HG02642 (cell line): ENCODE data around the gene FAM193A.
"Not testable (repeated sequence)": the region's sequence is repeated elsewhere in the genome, so short reads cannot be mapped to it uniquely, and the experiment has no call there.

Experiments used
- ATAC-seq: cut with Tn5 transposase; IDR thresholded peaks from one replicate; pipeline ENCODE4 v1.9.1; 2021; ENCODE audit warnings: mild to moderate bottlenecking; ENCODE audit not compliant: unreplicated experiment, poor library complexity

FAM193A gene

GRCh38 chr4:2515830-2516550, 20.5 kb upstream of the FAM193A start:
- ATAC-seq = no peak

GRCh38 chr4:2516635-2517034, 19.8 kb upstream of the FAM193A start:
- no peak for ATAC-seq

GRCh38 chr4:2526559-2526958, 9.9 kb upstream of the FAM193A start:
- no peak for ATAC-seq

DNA sequence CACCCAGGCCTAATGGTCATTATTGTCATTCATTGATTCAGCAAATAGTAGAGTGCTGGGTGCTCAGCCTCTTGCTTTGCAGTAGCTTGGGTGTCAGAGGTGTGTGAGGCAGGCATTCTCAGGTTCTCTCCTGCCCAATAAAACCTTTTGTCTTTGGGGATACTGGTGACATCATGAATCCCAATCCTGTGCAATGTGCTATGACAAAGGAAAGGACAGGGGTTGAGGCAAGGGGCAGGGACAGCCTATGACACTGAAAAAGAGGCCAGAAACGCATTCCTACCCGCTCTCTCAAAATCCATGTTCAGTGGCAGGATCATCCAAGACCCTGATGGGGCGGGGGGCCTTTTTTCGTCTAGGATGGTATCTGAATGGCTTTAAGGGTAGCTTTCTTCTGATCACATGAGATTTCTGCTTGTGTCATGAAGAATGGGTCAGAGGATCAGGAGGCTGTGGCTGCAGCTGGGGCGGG, 1.5 kb upstream of the FAM193A start:
- no peak for ATAC-seq

- peak; percentile 7 for ATAC-seq
Observed at GRCh38 chr4:2535376-2536192, 863 bp upstream of the FAM193A start.

- ATAC-seq = peak; percentile 29
Observed at GRCh38 chr4:2537011-2537830, 774 bp downstream of the FAM193A start.

GRCh38 chr4:2543580-2544191, 7.2 kb downstream of the FAM193A start:
- ATAC-seq = not testable (repeated sequence)

- no peak for ATAC-seq
Observed at GRCh38 chr4:2545321-2546013, 9.0 kb downstream of the FAM193A start.

DNA sequence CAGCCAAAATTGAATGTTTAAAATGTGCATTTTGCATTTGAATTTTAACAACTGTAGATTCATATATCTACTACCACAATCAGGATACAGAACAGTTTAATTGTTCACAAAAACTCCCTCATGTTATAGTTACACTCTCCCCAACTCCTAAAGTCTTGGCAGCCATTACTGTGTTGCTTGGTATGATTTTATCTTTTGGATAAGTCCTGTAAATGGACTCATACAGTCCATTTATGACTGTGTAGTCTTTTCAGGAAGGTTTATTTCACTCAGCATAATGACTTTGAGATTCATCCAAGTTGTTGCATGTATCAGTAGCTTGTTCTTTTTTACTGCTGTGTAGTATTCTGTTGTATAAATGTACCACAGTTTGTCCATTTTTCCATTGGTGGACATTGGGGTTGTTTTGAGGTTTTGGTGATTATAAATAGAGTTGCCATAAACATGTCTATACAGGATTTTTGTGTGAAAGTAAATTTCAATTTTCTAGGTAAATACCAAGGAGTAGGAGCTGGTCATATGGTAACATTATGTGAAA, 9.9 kb downstream of the FAM193A start:
- ATAC-seq = no peak

DNA sequence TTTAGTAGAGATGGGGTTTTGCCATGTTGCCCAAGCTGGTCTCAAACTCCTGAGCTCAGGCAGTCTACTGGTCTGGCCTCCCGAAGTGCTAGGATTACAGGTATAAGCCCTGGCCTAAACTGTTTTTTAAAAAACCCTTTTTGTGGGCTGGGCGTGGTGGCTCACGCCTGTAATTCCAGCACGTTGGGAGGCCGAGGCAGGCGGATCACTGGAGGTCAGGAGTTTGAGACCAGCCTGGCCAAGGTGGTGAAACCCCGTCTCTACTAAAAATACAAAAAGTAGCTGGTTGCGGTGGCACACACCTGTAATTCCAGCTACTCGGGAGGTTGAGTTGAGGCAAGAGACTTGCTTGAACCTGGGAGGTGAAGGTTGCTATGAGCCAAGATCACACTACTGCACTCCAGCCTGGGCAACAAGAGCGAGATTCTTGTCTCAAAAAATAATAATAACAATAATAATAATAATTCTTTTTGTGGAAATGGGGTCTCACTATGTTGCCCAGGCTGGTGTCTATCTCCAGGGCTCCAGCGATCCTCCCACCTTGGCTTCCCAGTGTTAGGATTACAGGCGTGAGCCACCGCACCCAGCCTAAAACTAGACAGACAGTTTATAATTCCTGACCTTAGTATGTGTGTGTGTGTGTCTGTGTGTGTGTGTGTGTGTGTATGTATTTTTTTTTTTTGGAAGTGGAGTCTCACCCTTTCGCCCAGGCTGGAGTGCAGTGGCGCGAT, 10.7 kb downstream of the FAM193A start:
- ATAC-seq = not testable (repeated sequence)

- no peak for ATAC-seq
Observed at GRCh38 chr4:2551118-2551517, 14.7 kb downstream of the FAM193A start.

DNA sequence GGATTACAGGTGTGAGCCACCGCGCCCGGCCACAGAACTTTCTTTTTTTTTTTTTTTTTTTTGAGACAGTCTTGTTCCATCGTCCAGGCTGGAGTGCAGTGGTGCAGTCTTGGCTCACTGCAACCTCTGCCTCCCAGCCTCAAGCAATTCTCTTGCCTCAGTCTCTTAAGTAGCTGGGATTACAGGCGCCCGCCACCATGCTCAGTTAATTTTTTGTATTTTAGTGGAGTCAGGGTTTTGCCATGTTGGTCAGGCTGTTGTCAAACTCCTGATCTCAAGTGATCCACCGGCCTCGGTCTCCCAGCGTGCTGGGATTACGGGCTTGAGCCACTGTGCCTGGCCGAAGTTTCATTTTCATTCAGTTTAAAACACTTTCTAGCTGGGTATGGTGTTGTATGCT, 16.4 kb downstream of the FAM193A start:
- ATAC-seq = no peak

- ATAC-seq = no peak
Observed at GRCh38 chr4:2558301-2558700, 21.9 kb downstream of the FAM193A start.

DNA sequence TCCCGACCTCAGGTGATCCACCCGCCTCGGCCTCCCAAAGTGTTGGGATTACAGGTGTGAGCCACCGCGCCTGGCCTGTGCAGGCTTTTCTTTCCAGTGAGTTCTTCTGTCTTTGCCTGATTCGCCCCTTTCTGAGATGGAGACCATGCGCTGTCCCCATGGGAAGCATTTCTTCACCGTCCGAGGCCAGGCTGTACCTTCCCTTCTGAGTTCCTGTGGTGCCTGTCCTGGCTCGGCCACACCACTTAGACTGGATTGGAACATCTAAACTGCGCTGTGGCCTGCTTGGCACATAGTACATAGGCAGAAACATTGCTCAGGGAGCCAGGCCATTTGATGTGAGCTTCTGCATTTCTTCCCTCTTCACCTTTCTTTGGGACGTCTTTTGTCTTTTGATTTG, 23.7 kb downstream of the FAM193A start:
- no peak for ATAC-seq

GRCh38 chr4:2565533-2565932, 29.1 kb downstream of the FAM193A start:
- ATAC-seq = no peak

- no peak for ATAC-seq
Observed at GRCh38 chr4:2570036-2570435, 33.6 kb downstream of the FAM193A start.

- ATAC-seq = peak; percentile 89
Observed at GRCh38 chr4:2570551-2571222, 34.2 kb downstream of the FAM193A start.

- no peak for ATAC-seq
Observed at GRCh38 chr4:2572076-2572475, 35.6 kb downstream of the FAM193A start.
